Esophagus squamous epithelium (tissue), 5 donors: ENCODE results near the gene LARGE1. TPM values are rescaled to one million over a fixed set of nuclear protein-coding genes. Genes with fewer than 3 reads are reported as not detected.
A peak's percentile ranks its signal among the peaks of the same experiment; 100 is the strongest.

Source experiments
- DNase-seq: peaks from one replicate; lab custom pipeline; 2025; lab: John Stamatoyannopoulos, UW
- H3K27ac ChIP-seq, 4 donors: fragments of 200-600 bp; sonication (generic); one replicate each; pipeline ENCODE4 v1.5.1; 2016 to 2019; ENCODE audit warnings: mild to moderate bottlenecking in 1 of 4
- H3K27me3 ChIP-seq, 4 donors: fragments of 200-600 bp; sonication (generic); 1 replicate in 3 of 4; 2 replicates in 1 of 4; pipeline versions ENCODE4 v1.5.1 to v1.6.0; 2017 to 2021; ENCODE audit warnings: antibody characterized with exemption in 1 of 4
- H3K36me3 ChIP-seq, 3 donors: fragments of 200-600 bp; sonication (generic); one replicate each; pipeline ENCODE4 v1.5.1; 2016 to 2019
- H3K4me1 ChIP-seq, 3 donors: fragments of 200-600 bp; sonication (generic); one replicate each; pipeline ENCODE4 v1.5.1; 2017 to 2019
- H3K4me3 ChIP-seq, 4 donors: fragments of 200-600 bp; sonication (generic); 1 replicate in 3 of 4; 2 replicates in 1 of 4; pipeline ENCODE4 v1.5.1; 2016 to 2019; ENCODE audit warnings: mild to moderate bottlenecking in 2 of 4, moderate library complexity in 1 of 4
- H3K9me3 ChIP-seq, 3 donors: fragments of 200-600 bp; sonication (generic); one replicate each; pipeline ENCODE4 v1.5.1; 2016 to 2019
- CTCF ChIP-seq, 6 experiments: fragments of 450-650 bp in 4 of 6; fragments of 200-600 bp in 2 of 6; sonication (generic) in 2 of 6; IDR thresholded peaks; one replicate each; pipeline ENCODE4 v1.5.1; 2016 to 2019; ENCODE audit warnings: antibody characterized with exemption in 6 of 6, mild to moderate bottlenecking in 4 of 6, moderate library complexity in 4 of 6
- POLR2A ChIP-seq, 4 donors: fragments of 450-650 bp; IDR thresholded peaks; one replicate each; pipeline ENCODE4 v1.6.1; 2017; ENCODE audit warnings: antibody characterized with exemption in 4 of 4, mild to moderate bottlenecking in 4 of 4, moderate library complexity in 3 of 4
- WGBS, 2 donors: methylation state at CpG; one replicate each; pipeline ENCODE4 v1.1.5; 2018; 5-methylcytosine and 5-hydroxymethylcytosine counted together
- intact Hi-C: fragments of 100-400 bp; cut with DNase I; formaldehyde crosslinking; loops from one replicate; pipeline ENCODE4 v1.15.0; 2022
- total RNA-seq, 4 donors: library from RNA; depleted of rRNA; stranded (reverse); fragments of >200 nt; gene quantifications; one replicate each; pipeline ENCODE4 v1.1.0, GENCODE V29; 2016
- donor health status: DM: yes; HTN: yes; CAD: no.

The LARGE1 gene
- total RNA-seq, 4 donors from 2014 or later, result 5.2 to 15.1 (median 6.6) TPM

- Histone ChIP-seq H3K9me3 (no peaks in the 10 kb centered on the region), H3K27ac (no peak overlapping the region), H3K4me1 (peaks cover 0 to 12% (median 0%) of the 10 kb centered on the region in 3 donors), H3K36me3 (no peaks in the 10 kb centered on the region), H3K4me3 (no peak overlapping the region), H3K27me3 (no peaks in the 10 kb centered on the region)
- TF ChIP-seq CTCF (IDR thresholded peaks at IDR 0.05) (no peak), POLR2A (IDR thresholded peaks at IDR 0.05) (no peak)
- intact Hi-C loops, result loop anchor here (10.0 kb wide), 1 partner anchor 53 kb away; no protein-coding TSS in a partner anchor
- no peak for DNase-seq
- 88 to 94% methylated on average over 9 of the region's 9 CpGs for WGBS, 2 donors
Observed at GRCh38 chr22:33521879-33522665, 398.2 kb downstream of the LARGE1 start.

- Histone ChIP-seq H3K27me3 (no peaks in the 10 kb centered on the region), H3K27ac (no peak overlapping the region), H3K4me1 (peaks cover 0 to 12% (median 0%) of the 10 kb centered on the region in 3 donors), H3K9me3 (no peaks in the 10 kb centered on the region), H3K36me3 (no peaks in the 10 kb centered on the region), H3K4me3 (no peak overlapping the region)
- no peak for DNase-seq
- 79 to 83% methylated on average over 4 to 7 of the region's 8 CpGs for WGBS, 2 donors
- intact Hi-C loops, result loop anchor here (10.0 kb wide), 1 partner anchor 54 kb away; no protein-coding TSS in a partner anchor
- TF ChIP-seq CTCF (IDR thresholded peaks at IDR 0.05), result no peak
- no peak for TF ChIP-seq POLR2A (IDR thresholded peaks at IDR 0.05)
Observed at GRCh38 chr22:33520904-33521780, 399.1 kb downstream of the LARGE1 start.

DNA sequence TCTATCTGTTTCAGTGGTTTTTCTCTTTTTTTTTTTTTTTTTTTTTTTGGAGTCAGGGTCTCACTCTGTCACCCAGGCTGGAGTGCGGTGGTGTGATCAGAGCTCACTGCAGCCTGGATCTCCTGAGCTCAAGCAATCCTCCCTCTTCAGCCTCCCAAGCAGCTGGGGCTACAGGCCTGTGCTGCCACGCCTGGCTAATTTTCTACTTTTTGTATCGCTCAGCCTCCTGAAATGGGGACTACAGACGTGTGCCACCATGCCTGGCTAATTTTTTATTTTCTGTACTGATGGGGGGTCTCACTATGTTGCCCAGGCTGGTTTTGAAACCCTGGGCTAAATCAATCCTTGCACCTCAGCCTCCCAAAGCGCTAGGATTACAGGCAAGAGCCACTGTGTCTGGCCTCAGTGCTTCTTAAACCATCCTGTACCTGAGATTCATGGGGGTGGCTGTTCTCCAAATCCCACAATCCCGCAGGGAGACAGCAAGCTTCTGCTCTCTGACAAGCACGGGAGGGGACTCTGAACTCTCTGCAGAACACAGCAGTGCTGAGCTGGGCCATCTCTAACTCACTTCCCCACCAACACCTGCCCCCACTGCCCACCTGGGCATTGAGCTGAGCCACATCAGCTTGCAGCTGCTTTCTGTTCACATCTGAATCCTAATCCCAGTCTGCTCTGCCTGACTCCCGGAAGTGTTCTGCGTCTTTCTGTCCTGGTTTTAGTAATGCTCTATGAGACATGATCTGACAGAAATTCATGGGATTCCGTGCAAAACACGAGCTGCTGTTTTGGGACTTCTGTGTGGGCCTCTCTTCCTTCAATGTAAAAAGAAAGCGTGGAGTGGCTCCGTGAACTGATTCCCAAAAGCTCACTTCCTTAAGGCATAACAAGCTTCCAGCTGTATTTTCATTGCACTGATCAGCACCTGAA lies 400.0 kb downstream of the LARGE1 start:
- Histone ChIP-seq H3K27ac (no peak overlapping the region), H3K9me3 (no peaks in the 10 kb centered on the region), H3K4me1 (peaks cover 0 to 12% (median 0%) of the 10 kb centered on the region in 3 donors), H3K36me3 (no peaks in the 10 kb centered on the region), H3K27me3 (no peaks in the 10 kb centered on the region), H3K4me3 (no peak overlapping the region)
- intact Hi-C loops, result loop anchor here (10.0 kb wide), 1 partner anchor 55 kb away; no protein-coding TSS in a partner anchor
- WGBS, 2 donors, result 87 to 91% methylated on average over 10 to 11 of the region's 13 CpGs
- no peak for TF ChIP-seq CTCF (IDR thresholded peaks at IDR 0.05)
- no peak for TF ChIP-seq POLR2A (IDR thresholded peaks at IDR 0.05)
- DNase-seq, result no peak

DNA sequence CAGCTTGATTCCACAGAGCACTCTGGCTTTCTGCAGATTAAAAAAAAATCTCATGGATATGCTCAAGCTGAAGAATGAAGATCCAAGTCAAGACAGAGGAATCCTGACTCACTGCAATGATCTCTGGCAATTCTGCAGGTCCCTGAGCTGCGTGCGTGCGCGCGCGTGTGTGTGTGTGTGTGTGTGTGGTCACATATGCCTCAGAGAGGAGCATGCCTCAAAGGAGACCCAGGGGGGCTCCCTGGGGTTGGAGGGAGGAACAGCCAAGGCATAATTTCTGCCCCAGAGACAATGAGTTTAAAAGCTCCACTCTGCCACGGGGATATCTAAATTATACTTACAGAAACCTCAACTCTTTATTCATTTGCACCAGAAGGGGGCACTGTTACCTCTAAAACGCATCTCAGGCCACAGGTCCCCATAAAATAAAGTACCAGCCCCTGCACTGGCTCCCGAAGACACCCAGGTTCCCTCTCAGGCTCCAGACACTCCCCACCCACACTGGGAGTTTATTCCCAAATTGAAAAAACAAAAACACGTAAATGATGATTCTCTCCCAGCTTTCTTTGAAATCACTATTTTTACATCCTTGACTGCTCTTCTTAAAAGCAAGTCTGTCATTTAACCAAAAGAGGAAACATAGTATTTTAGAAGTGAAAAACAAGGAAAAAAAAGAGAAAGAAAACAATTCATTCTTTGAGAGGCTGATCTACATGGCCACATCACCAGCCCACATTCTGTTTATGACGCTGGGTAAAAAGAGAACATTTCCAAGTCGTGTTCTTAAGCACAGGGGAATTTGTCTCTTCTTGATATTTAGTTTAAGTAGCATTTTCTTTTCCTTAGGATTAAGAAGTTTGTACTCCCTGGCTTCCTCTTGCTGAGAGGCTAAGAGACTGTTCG lies 401.0 kb downstream of the LARGE1 start:
- intact Hi-C loops, result no loop called here
- peaks cover 0 to 12% (median 0%) of the 10 kb centered on the region in 3 donors for H3K4me1 ChIP-seq

More for the DNA sequence above, 401.0 kb downstream of the LARGE1 start:
- H3K27me3 ChIP-seq, result no peaks in the 10 kb centered on the region
- no peaks in the 10 kb centered on the region for H3K36me3 ChIP-seq
- DNase-seq, result no peak
- H3K27ac ChIP-seq, result peak overlapping the region in 1 of 4 donors; percentile 3
- H3K9me3 ChIP-seq, result no peaks in the 10 kb centered on the region
- WGBS, 2 donors, result 33 to 46% methylated on average over 12 to 13 of the region's 13 CpGs
- no peak for TF ChIP-seq POLR2A (IDR thresholded peaks at IDR 0.05)
- peak; percentile 46 to 60 (median 53) for TF ChIP-seq CTCF (IDR thresholded peaks at IDR 0.05)
- peak overlapping the region in 1 of 4 donors; percentile 25 for H3K4me3 ChIP-seq
